HepG2 (cell line): Measurements from ENCODE around the gene LIPC. TPM values are rescaled to one million over a fixed set of nuclear protein-coding genes. Genes with fewer than 3 reads are reported as not detected.
A peak's percentile ranks its signal among the peaks of the same experiment; 100 is the strongest.

Experiments
- ATAC-seq: fragments of 200-7000 bp; cut with Tn5 transposase; 3 replicates; pipeline ENCODE4 v1.9.1; 2020; ENCODE audit warnings: mild to moderate bottlenecking, moderate library complexity
- BruUV-seq: library from RNA; stranded (reverse); fragments of 400-500 nt; replicated peaks from 2 replicates; lab custom pipeline; 2021; lab: Mats Ljungman, UMichigan
- CTCF ChIA-PET: fragments of 300-600 bp; formaldehyde crosslinking; extraction: SDS; loops from one replicate; lab custom pipeline; 2021; ENCODE audit warnings: low total read pairs, inconsistent platforms, low intra/inter-chr PET ratio; lab: Yijun Ruan, JAX
- POLR2A ChIA-PET: fragments of 350-600 bp; sonication (Branson Sonifier 250); formaldehyde crosslinking; loops from one replicate; lab custom pipeline; 2020; ENCODE audit warnings: antibody characterized with exemption, inconsistent platforms; lab: Yijun Ruan, JAX
- DNase-seq: peaks from one replicate; pipeline ENCODE4 v3.0.0-alpha.2; 2015; ENCODE audit warnings: low spot score
- FAIRE-seq: peaks from 3 replicates; lab custom pipeline; 2011; peaks lifted over from hg19 to GRCh38; lab: Jason Lieb, UNC
- H2AFZ ChIP-seq: one replicate; pipeline ENCODE4 v1.6.1; 2011; ENCODE audit warnings: low read length, inconsistent platforms
- H3K27ac ChIP-seq: fragments of 300-600 bp; 3 replicates; pipeline ENCODE4 v1.8.0; 2011; ENCODE audit warnings: mixed run types, mild to moderate bottlenecking, mixed read lengths, low read length, inconsistent platforms; ENCODE audit not compliant: insufficient read depth; ENCODE audit errors: extremely low read length
- H3K27me3 ChIP-seq, 2 experiments: fragments of 200-600 bp in 1 of 2; 2 replicates in 1 of 2; 3 replicates in 1 of 2; pipeline versions ENCODE4 v1.6.0 to v1.8.0; 2011; ENCODE audit warnings: low read length in 2 of 2, mild to moderate bottlenecking in 2 of 2, moderate library complexity in 2 of 2, inconsistent platforms in 1 of 2; ENCODE audit not compliant: insufficient read depth in 2 of 2, control insufficient read depth in 1 of 2
- H3K36me3 ChIP-seq, 2 experiments: fragments of 200-600 bp in 1 of 2; replicated peaks in 1 of 2; 2 replicates in 1 of 2; 3 replicates in 1 of 2; pipeline versions ENCODE4 v1.5.1 to v1.8.0; 2011; ENCODE audit warnings: low read length in 2 of 2, inconsistent platforms in 1 of 2; ENCODE audit not compliant: insufficient read depth in 2 of 2, control insufficient read depth in 1 of 2
- H3K4me1 ChIP-seq: 2 replicates; pipeline ENCODE4 v1.5.1; 2012; ENCODE audit warnings: low read length, inconsistent platforms; ENCODE audit not compliant: insufficient read depth
- H3K4me2 ChIP-seq: 2 replicates; pipeline ENCODE4 v1.6.0; 2011; ENCODE audit warnings: low read depth, low read length, inconsistent platforms
- H3K4me3 ChIP-seq, 3 experiments: fragments of 200-600 bp in 1 of 3; sonication (generic), shearing (Covaris generic) in 1 of 3; replicated peaks in 1 of 3; 2 replicates each; pipeline ENCODE4 v1.5.1; 2011 to 2016; ENCODE audit warnings: low read length in 3 of 3, inconsistent platforms in 2 of 3, low read depth in 2 of 3, mild to moderate bottlenecking in 2 of 3, control low read depth in 1 of 3, mixed read lengths in 1 of 3; ENCODE audit not compliant: insufficient read depth in 1 of 3
- H3K79me2 ChIP-seq: one replicate; pipeline ENCODE4 v1.6.1; 2011; ENCODE audit warnings: low read length, inconsistent platforms; ENCODE audit not compliant: insufficient read depth
- H3K9ac ChIP-seq: 2 replicates; pipeline ENCODE4 v1.6.0; 2011; ENCODE audit warnings: mild to moderate bottlenecking, low read depth, low read length, inconsistent platforms; ENCODE audit not compliant: insufficient read depth
- H3K9me3 ChIP-seq: 2 replicates; pipeline ENCODE4 v1.5.1; 2012; ENCODE audit warnings: mild to moderate bottlenecking, low read length
- H4K20me1 ChIP-seq: 2 replicates; pipeline ENCODE4 v1.6.0; 2011; ENCODE audit warnings: inconsistent platforms, mild to moderate bottlenecking, low read length, moderate library complexity; ENCODE audit not compliant: insufficient read depth
- ARID5B ChIP-seq: IDR thresholded peaks from 2 replicates; pipeline ENCODE4 v1.4.0; 2020; ENCODE audit warnings: mild to moderate bottlenecking, missing genetic modification reagents
- DPF2 ChIP-seq: sonication (generic); formaldehyde crosslinking; IDR thresholded peaks from 2 replicates; pipeline ENCODE4 v1.4.0; 2020; ENCODE audit warnings: mild to moderate bottlenecking, low read depth, missing genetic modification reagents, borderline replicate concordance
- NR2F6 ChIP-seq, 2 experiments: IDR thresholded peaks; 2 replicates each; pipeline ENCODE4 v1.6.1; 2016; ENCODE audit warnings: antibody characterized with exemption in 1 of 2, mild to moderate bottlenecking in 1 of 2
- SCMH1 ChIP-seq: sonication (generic); formaldehyde crosslinking; IDR thresholded peaks from 2 replicates; pipeline ENCODE4 v1.9.0; 2021; ENCODE audit warnings: missing genetic modification reagents, mild to moderate bottlenecking, borderline replicate concordance
- SNAPC5 ChIP-seq: sonication (generic); formaldehyde crosslinking; IDR thresholded peaks from 2 replicates; pipeline ENCODE4 v1.8.1; 2023; ENCODE audit warnings: mild to moderate bottlenecking, missing genetic modification reagents, borderline replicate concordance
- SUZ12 ChIP-seq: fragments of 150-350 bp; IDR thresholded peaks from 2 replicates; pipeline ENCODE4 v1.6.1; 2014; ENCODE audit warnings: low read depth, low read length
- THAP11 ChIP-seq: IDR thresholded peaks from 2 replicates; pipeline ENCODE4 v1.6.1; 2016; ENCODE audit warnings: missing biosample characterization, missing genetic modification reagents
- ZBTB26 ChIP-seq: IDR thresholded peaks from 2 replicates; pipeline ENCODE4 v1.6.1; 2016; ENCODE audit warnings: missing compliant biosample characterization, missing genetic modification reagents, borderline replicate concordance
- ZMYM2 ChIP-seq: sonication (generic); formaldehyde crosslinking; IDR thresholded peaks from 2 replicates; pipeline ENCODE4 v1.8.0; 2022; ENCODE audit warnings: mild to moderate bottlenecking, missing genetic modification reagents
- ZNF275 ChIP-seq: sonication (generic); formaldehyde crosslinking; IDR thresholded peaks from 2 replicates; pipeline ENCODE4 v1.8.0; 2022; ENCODE audit warnings: missing genetic modification reagents, mild to moderate bottlenecking, inconsistent platforms, borderline replicate concordance
- ZNF574 ChIP-seq: sonication (generic); formaldehyde crosslinking; IDR thresholded peaks from 2 replicates; pipeline ENCODE4 v1.4.0; 2020; ENCODE audit warnings: missing genetic modification reagents
- ZNF619 ChIP-seq: sonication (generic); formaldehyde crosslinking; IDR thresholded peaks from 2 replicates; pipeline ENCODE4 v1.4.0; 2020; ENCODE audit warnings: mild to moderate bottlenecking, missing genetic modification reagents
- ZNF709 ChIP-seq: sonication (generic); formaldehyde crosslinking; IDR thresholded peaks from 2 replicates; pipeline ENCODE4 v1.5.0; 2020; ENCODE audit warnings: mild to moderate bottlenecking, missing genetic modification reagents
- WGBS: methylation state at CpG from one replicate; pipeline ENCODE4 v1.1.6; 2017; ENCODE audit warnings: low lambda C conversion rate; 5-methylcytosine and 5-hydroxymethylcytosine counted together
- in situ Hi-C: cut with HindIII; loops from 2 replicates; pipeline ENCODE4 v1.10.0; 2017; ENCODE audit warnings: low pct_unique_long_range_greater_than_20kb; ENCODE audit not compliant: extremely low pct_ligation_motif_present
- intact Hi-C: fragments of 100-400 bp; cut with micrococcal nuclease; formaldehyde crosslinking; loops from one replicate; pipeline ENCODE4 v1.10.0; 2022; ENCODE audit not compliant: unreplicated experiment
- polyA plus RNA-seq, 8 experiments: library from polyadenylated mRNA; depleted of rRNA in 3 of 8; stranded (reverse) in 7 of 8; unstranded in 1 of 8; fragments of >200 nt; fragmentation: Illumina TruSeq in 4 of 8; extraction: Trizol in 4 of 8; gene quantifications; 2 replicates each; pipeline versions ENCODE4 v1.2.1 to v1.2.3, GENCODE V29; 2011 to 2016; ENCODE audit warnings: low read depth in 4 of 8, missing spikeins in 1 of 8, mixed read lengths in 1 of 8; ENCODE audit not compliant: insufficient read depth in 1 of 8
- total RNA-seq, 5 experiments: library from RNA; depleted of rRNA; stranded (reverse); fragments of >200 nt; fragmentation: Illumina TruSeq; extraction: Trizol; gene quantifications; 2 replicates each; pipeline ENCODE4 v1.2.3, GENCODE V29; 2016; ENCODE audit warnings: low read depth in 1 of 5

The LIPC gene
- total and polyA plus RNA-seq, 2 of the 13 experiments (the other 11 are each of a cell fraction or from before 2014, with no cell fraction given): 26.0 to 38.0 TPM

GRCh38 chr15:58573270-58573669, 141.5 kb downstream of the LIPC start (continued):
- TF ChIP-seq THAP11: no peak
- TF ChIP-seq SNAPC5 (CRISPR knock-in tag): no peak

GRCh38 chr15:58574631-58575030, 142.8 kb downstream of the LIPC start:
- Histone ChIP-seq H3K4me2 (peak overlapping the region; percentile 25), H3K79me2 (no peaks in the 10 kb centered on the region), H3K9ac (no peak overlapping the region), H3K4me3 (no peak overlapping the region), H3K9me3 (no peaks in the 10 kb centered on the region), H4K20me1 (no peaks in the 10 kb centered on the region), H2AFZ (no peak overlapping the region), H3K4me1 (peaks cover 31% of the 10 kb centered on the region), H3K27ac (no peak overlapping the region), H3K27me3 (no peaks in the 10 kb centered on the region), H3K36me3 (no peaks in the 10 kb centered on the region)
- POLR2A ChIA-PET: interaction anchor here (1.1 to 2.3 kb wide), 6 partner anchors 23 to 196 kb away, joined by 3 to 10 read pairs (median 8); partner anchors contain the start of gene MINDY2
- BruUV-seq: no TSS peak
- DNase-seq (peak; percentile 81), FAIRE-seq (peak; percentile 57), ATAC-seq (peak; percentile 80)
- CTCF ChIA-PET: no interaction called here
- intact Hi-C loops (loop anchor here (2.0 kb wide), 1 partner anchor 28 kb away; no protein-coding TSS in a partner anchor), in situ Hi-C loops (no loop called here)
- WGBS: 44% methylated on average over 4 of the region's 4 CpGs
- TF ChIP-seq ZNF574 (CRISPR knock-in tag): no peak
- no peak for TF ChIP-seq DPF2 (CRISPR knock-in tag)
- no peak for TF ChIP-seq ZBTB26 (CRISPR knock-in tag)
- TF ChIP-seq ZNF619 (CRISPR knock-in tag): no peak
- TF ChIP-seq ZMYM2: no peak
- no peak for TF ChIP-seq SCMH1 (CRISPR knock-in tag)
- no peak for TF ChIP-seq NR2F6 (IDR thresholded peaks at IDR 0.05)
- TF ChIP-seq NR2F6 (CRISPR knock-in tag; IDR thresholded peaks at IDR 0.05): 0 out of 2 replicates have a peak, but pooled peaks have one; percentile 7
- peak; percentile 25; the same call in 1 of the 2 replicates for TF ChIP-seq ARID5B (CRISPR knock-in tag)
- TF ChIP-seq ZNF275 (CRISPR knock-in tag): no peak
- TF ChIP-seq ZNF709 (CRISPR knock-in tag): no peak
- TF ChIP-seq SUZ12: no peak
